GM23248 (cell line): ENCODE measurements around the gene SAMD4B.

Source experiments
- EZH2 ChIP-seq: fragments of 200-600 bp; sonication (generic); IDR thresholded peaks from 2 replicates; pipeline ENCODE4 v1.6.1; 2018; ENCODE audit warnings: antibody characterized with exemption, mild to moderate bottlenecking; ENCODE audit not compliant: insufficient read depth, poor library complexity, severe bottlenecking
- EZH2phosphoT487 ChIP-seq: fragments of 200-600 bp; sonication (generic); IDR thresholded peaks from 2 replicates; pipeline ENCODE4 v1.6.1; 2018; ENCODE audit warnings: antibody characterized with exemption, moderate library complexity, mild to moderate bottlenecking, low read depth; ENCODE audit not compliant: insufficient read depth

GRCh38 chr19:39304185-39304513 lies 38.1 kb upstream of the SAMD4B start:
- TF ChIP-seq EZH2 (no peak), EZH2phosphoT487 (no peak)
